Measurements from ENCODE around the gene SEC63.
A peak's percentile ranks its signal among the peaks of the same experiment; 100 is the strongest.

SEC63 gene, protein sequence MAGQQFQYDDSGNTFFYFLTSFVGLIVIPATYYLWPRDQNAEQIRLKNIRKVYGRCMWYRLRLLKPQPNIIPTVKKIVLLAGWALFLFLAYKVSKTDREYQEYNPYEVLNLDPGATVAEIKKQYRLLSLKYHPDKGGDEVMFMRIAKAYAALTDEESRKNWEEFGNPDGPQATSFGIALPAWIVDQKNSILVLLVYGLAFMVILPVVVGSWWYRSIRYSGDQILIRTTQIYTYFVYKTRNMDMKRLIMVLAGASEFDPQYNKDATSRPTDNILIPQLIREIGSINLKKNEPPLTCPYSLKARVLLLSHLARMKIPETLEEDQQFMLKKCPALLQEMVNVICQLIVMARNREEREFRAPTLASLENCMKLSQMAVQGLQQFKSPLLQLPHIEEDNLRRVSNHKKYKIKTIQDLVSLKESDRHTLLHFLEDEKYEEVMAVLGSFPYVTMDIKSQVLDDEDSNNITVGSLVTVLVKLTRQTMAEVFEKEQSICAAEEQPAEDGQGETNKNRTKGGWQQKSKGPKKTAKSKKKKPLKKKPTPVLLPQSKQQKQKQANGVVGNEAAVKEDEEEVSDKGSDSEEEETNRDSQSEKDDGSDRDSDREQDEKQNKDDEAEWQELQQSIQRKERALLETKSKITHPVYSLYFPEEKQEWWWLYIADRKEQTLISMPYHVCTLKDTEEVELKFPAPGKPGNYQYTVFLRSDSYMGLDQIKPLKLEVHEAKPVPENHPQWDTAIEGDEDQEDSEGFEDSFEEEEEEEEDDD

DNA sequence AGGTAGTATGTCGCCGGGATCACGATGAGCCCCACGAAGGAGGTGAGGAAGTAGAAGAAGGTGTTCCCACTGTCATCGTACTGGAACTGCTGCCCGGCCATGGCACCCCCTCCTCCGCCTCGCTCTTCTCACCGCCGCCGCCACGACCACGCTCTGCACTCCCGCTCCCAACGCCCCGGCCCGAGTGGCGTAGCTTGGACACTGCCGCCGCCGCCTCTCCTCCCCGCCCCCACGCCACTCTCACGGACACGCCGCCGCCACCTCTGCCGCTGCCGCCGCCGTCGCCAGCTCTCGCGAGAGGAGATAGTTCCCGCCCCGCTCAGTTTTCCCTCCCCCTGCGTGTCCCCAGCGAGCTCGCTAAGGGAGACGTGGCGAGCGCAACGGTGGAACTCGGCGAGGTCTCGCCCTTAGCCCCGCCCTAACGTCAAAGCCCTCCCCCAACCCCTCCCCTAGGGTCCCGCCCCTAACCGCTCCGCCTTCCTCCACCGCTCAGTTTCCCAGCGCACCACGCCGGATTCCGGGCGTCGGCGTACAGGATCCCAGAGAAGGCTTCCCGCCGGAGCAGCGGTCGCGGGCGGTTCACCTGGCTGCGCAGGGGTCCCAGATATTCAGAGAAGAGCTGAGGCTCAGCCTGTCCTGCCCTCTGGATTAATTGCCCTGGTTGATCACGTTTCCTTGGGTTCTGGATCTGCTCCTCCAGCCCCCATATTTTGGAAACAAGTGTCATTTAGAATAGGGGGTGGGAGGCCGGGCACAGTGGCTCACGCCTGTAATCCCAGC lies at the start of gene SEC63:
Gene SEC63 (minus strand): TSS at position 300 of the 780 bp plus-strand sequence. CDS start 199 bp downstream, at position 101.
- TF ChIP-seq POLR2A (IDR thresholded peaks at IDR 0.05; ENCODE audit: extremely low read depth, insufficient read length) (peak; percentile 72), MYC (IDR thresholded peaks at IDR 0.05; ENCODE audit: low read depth, low read length) (peak; percentile 21), CTCF (IDR thresholded peaks at IDR 0.05; ENCODE audit: low read depth, low read length) (no peak)
- TF ChIP-seq, protein P1, sequence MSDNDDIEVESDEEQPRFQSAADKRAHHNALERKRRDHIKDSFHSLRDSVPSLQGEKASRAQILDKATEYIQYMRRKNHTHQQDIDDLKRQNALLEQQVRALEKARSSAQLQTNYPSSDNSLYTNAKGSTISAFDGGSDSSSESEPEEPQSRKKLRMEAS (IDR thresholded peaks at IDR 0.05; ENCODE audit: low read depth, low read length): no peak
- DNase-seq (ENCODE audit: low read depth): peak; percentile 97
- peak within 1 kb of the TSS; percentile 97 for H3K4me3 ChIP-seq (ENCODE audit: low read depth, low read length)

GRCh38 chr6:108005961-108006360 lies 48.0 kb upstream of the SEC63 start:
- no peak overlapping the region for H3K4me3 ChIP-seq (ENCODE audit: low read depth, low read length)
- no peak for TF ChIP-seq CTCF (IDR thresholded peaks at IDR 0.05; ENCODE audit: low read depth, low read length)
- no peak for TF ChIP-seq POLR2A (IDR thresholded peaks at IDR 0.05; ENCODE audit: extremely low read depth, insufficient read length)
- no peak for TF ChIP-seq MYC (IDR thresholded peaks at IDR 0.05; ENCODE audit: low read depth, low read length)
- TF ChIP-seq, protein P1 (IDR thresholded peaks at IDR 0.05; ENCODE audit: low read depth, low read length): no peak
- no peak for DNase-seq (ENCODE audit: low read depth)

- H3K4me3 ChIP-seq (ENCODE audit: low read depth, low read length): no peak overlapping the region
- no peak for TF ChIP-seq POLR2A (IDR thresholded peaks at IDR 0.05; ENCODE audit: extremely low read depth, insufficient read length)
- TF ChIP-seq, protein P1 (IDR thresholded peaks at IDR 0.05; ENCODE audit: low read depth, low read length): no peak
- no peak for TF ChIP-seq CTCF (IDR thresholded peaks at IDR 0.05; ENCODE audit: low read depth, low read length)
- no peak for TF ChIP-seq MYC (IDR thresholded peaks at IDR 0.05; ENCODE audit: low read depth, low read length)
- DNase-seq (ENCODE audit: low read depth): no peak
Measured at GRCh38 chr6:108004861-108005260, 46.9 kb upstream of the SEC63 start.

- DNase-seq (ENCODE audit: low read depth): no peak
- no peak overlapping the region for H3K4me3 ChIP-seq (ENCODE audit: low read depth, low read length)
- TF ChIP-seq, protein P1 (IDR thresholded peaks at IDR 0.05; ENCODE audit: low read depth, low read length): no peak
- TF ChIP-seq MYC (IDR thresholded peaks at IDR 0.05; ENCODE audit: low read depth, low read length) (no peak), POLR2A (IDR thresholded peaks at IDR 0.05; ENCODE audit: extremely low read depth, insufficient read length) (no peak), CTCF (IDR thresholded peaks at IDR 0.05; ENCODE audit: low read depth, low read length) (no peak)
Measured at GRCh38 chr6:108002365-108003221, 44.6 kb upstream of the SEC63 start.
